GM20431 (cell line): ENCODE results near the gene MMP25.

ENCODE experiments used
- in situ Hi-C: fragments of 300-500 bp; cut with MseI, MboI; formaldehyde crosslinking; loops from one replicate; pipeline ENCODE4 v1.15.0; 2020; ENCODE audit warnings: low sequenced_read_pairs; ENCODE audit not compliant: unreplicated experiment

MMP25 gene

DNA sequence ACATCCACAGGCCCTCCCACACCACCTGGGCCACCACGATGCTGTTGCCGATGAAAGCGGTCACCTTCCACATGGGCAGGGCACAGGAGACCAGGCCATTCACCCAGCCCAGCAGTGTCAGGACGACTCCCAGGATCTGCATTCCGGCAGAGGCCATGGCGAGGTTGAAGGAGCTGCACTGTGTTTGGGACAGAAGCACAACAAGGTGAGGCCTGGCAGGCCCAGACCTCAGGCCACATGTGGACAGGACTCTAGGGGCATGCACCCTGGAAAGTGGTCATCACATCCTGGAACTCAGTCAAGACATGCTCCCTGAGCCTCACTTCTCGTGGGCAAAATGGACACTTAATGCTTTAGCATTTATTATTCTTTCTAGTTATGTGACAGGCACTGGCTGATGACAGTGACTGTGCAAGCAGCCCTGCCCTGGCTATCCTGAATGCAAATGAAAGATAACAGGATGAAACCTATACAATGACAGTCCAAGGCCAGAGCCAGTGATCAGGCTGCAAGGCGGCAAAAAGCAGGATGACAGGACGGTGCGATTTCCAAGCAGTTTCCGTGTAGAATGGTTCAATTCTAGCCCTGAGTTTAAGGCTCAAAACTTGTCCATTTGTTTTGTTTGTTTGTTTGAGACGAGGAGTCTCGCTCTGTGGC lies 30.4 kb upstream of the MMP25 start:
- in situ Hi-C loops: no loop called here

DNA sequence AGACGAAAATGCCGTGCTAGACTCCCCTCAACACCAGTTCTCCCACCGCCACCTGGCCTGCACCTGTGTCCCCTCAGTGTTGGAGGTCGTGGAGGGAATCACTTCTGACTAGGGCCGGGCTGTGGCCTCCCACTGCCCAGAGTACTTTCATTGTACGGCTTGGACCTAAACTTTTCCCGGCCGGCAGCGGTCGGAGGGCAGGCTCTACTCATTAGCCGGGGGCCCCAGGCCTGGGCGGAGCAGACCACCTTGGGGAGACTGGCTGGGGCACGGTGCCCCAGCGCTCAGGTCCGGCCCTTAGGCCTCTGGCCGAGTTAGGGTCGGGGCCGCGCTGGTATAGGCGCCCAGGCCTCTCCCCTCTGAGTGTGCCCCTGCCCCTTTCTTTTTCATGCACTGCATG lies 29.0 kb upstream of the MMP25 start:
- in situ Hi-C loops: no loop called here

- in situ Hi-C loops: no loop called here
Observed at GRCh38 chr16:3017794-3018506, 28.4 kb upstream of the MMP25 start, which contains the start of gene CLDN6. CLDN6 (minus strand) TSS chr16:3018183; CDS start chr16:3016021, 2,162 bp downstream.

DNA sequence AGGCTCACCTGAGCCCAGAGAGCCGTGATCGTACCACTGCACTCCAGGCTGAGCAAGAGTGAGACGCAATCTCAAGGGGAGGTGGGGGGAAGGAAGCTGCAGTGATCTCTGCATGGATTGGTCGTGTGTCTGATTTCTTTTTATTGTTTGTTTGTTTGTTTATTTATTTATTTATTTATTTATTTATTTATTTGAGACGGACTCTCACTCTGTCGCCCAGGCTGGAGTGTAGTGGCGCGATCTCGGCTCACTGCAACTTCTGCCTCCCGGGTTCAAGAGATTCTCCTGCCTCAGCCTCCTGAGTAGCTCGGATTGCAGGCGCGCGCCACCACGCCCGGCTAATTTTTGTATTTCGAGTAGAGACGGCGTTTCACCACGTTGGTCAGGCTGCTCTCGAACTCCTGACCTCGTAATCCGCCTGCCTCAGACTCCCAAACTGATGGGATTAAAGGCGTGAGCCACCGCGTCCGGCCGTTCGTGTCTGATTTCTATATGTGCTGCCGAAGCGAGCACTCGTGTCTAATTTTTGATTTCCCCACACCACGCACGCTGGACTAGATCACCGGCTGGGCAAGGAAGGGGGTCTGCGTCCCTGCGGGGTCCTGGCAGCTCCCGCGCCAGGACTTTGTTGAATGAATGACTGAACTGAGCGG lies 26.6 kb upstream of the MMP25 start:
- in situ Hi-C loops: no loop called here

DNA sequence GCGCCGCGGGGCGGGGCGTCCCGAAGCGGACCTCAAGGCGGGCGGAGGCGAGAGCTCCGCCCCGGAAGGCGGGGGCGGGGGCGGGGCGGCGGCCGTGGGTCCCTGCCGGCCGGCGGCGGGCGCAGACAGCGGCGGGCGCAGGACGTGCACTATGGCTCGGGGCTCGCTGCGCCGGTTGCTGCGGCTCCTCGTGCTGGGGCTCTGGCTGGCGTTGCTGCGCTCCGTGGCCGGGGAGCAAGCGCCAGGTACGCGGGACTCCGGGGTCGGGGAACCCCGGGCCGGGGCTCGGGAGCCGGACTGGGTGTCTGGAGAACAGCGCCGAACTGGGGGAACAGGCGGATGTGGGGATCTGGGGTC lies 26.1 kb upstream of the MMP25 start, which contains the start of gene TNFRSF12A:
Gene TNFRSF12A, plus strand, starts transcription at position 122 of the 357 bp plus-strand sequence. Its CDS starts 30 bp downstream, at position 152.
- in situ Hi-C loops: no loop called here

- in situ Hi-C loops: no loop called here
Observed at GRCh38 chr16:3020604-3021448, 25.5 kb upstream of the MMP25 start.

DNA sequence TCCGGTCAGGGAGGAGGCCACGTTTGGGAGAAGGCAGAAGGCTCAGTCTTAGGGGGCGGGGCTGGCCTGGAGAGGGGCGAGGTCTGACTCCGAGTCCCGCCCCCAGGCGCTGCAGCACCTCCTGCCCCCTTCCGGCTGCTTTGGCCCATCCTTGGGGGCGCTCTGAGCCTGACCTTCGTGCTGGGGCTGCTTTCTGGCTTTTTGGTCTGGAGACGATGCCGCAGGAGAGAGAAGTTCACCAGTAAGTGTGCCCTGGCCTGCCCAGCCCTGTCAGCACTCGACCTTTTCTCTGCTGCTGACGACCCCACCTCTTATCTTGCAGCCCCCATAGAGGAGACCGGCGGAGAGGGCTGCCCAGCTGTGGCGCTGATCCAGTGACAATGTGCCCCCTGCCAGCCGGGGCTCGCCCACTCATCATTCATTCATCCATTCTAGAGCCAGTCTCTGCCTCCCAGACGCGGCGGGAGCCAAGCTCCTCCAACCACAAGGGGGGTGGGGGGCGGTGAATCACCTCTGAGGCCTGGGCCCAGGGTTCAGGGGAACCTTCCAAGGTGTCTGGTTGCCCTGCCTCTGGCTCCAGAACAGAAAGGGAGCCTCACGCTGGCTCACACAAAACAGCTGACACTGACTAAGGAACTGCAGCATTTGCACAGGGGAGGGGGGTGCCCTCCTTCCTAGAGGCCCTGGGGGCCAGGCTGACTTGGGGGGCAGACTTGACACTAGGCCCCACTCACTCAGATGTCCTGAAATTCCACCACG lies 24.7 kb upstream of the MMP25 start:
- in situ Hi-C loops: no loop called here

DNA sequence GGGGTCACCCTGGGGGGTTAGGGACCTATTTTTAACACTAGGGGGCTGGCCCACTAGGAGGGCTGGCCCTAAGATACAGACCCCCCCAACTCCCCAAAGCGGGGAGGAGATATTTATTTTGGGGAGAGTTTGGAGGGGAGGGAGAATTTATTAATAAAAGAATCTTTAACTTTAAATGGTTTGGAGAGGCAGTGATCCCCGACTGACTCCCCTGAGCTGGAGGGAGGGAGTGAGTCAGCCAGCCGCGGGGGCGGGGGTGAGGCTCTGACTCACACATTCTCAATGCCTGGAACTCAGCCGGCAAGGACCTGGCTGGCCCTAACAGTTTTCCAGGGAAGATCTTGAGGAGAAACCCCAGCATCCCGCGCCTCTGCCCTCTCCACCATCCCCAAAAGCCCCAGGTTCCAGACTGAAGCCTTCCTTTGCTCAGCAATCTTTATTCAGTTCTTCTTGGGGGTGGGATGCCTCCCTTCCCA lies 24.1 kb upstream of the MMP25 start:
- in situ Hi-C loops: no loop called here

DNA sequence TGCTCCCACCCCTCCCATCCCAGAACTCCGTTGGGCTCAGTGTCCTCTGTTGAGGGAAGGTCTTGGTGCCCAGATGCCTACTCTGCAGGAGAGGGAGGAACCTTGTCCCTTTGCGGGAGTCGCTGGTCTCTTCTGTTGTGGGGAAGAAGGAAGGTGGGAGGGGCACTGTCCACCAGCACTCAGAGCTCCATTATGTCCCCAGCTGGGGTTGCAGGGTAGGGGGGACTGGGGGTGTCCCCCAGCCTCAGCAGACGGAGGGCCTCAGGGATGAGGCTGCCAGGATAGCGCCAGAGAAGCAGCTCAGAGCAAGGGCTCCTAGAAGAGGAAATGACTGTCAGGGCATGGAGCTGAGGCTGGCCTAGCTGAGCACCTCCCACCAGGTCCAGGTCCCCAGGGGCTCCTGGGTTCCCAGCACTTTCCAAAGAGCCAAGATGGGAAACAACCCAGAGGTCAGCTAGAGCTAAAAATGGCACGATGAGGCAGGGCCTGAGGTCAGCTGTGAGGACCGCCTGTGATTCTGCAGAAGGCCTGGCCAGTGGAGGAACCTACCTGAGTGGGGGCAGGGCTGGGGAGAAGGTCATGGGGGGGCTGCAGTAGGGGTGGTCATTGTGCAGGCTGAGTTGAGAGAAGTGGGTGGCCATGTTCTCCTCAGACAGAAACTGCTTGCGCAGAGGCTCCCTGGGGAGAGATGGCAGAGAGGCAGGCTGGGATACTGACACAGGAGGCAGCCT lies 23.5 kb upstream of the MMP25 start:
- in situ Hi-C loops: no loop called here

DNA sequence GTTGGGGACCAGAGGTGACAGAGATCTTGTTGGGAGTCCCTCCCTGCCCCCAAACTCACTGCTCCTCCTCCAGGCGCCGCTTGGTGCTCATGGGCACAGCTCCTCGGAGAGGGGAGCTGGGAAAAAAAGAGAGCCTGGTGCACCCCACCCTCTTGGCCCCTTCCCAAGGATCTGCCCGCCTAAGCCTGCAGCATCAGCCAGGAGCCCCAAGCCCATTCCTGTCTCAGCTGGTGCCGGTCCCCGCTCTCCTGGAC lies 23.0 kb upstream of the MMP25 start:
- in situ Hi-C loops: no loop called here

DNA sequence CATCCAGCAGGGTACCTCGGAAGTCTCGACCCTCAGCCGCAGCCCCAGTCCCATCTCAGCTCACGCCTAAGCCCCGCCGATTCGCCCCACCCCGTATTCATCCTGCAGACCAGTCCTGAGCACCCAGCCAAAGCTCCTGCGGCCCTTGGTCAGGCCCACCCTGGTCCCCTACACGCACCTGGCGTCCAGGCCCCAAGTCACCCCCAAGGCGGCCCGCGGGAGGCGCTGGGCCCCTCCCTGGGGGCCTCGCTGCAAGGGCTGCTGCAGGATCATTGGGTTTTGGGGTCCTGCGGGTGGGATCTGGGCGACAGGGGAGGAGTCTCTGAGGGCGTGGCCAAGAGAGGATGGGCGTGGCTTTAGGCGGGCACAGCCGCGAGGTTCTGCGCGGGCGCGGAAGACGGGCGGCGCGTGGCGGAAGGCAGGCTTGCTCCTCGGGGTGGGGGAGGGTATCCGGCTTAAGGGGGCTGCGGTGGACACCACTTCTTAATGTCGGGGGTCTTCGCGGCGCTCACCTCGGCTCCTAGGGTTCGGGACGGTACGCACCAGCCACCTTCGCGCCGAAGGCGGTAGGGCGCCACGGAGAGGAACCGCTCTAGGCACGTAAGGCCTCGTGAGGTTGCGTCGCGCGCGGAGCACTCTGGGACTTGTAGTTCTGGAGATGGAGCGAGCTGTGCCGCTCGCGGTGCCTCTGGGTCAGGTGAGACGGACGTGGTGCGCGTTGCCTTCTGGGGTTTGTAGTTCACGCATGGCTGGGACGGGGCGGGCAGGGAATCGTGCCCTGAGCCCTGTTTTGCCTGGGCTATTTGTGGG lies 22.5 kb upstream of the MMP25 start, which contains the start of the genes HCFC1R1 and THOC6:
Gene HCFC1R1, minus strand, starts transcription at position 274 of the 810 bp plus-strand sequence. Its CDS starts 1 bp downstream, at position 273.
Gene THOC6, plus strand, starts transcription at position 367 of the 810 bp plus-strand sequence. Its CDS starts 292 bp downstream, at position 659.
- in situ Hi-C loops: no loop called here

- in situ Hi-C loops: no loop called here
Observed at GRCh38 chr16:3025032-3026002, 21.0 kb upstream of the MMP25 start.

GRCh38 chr16:3026003-3026378 lies 20.4 kb upstream of the MMP25 start:
- in situ Hi-C loops: no loop called here

GRCh38 chr16:3026609-3027488 lies 19.5 kb upstream of the MMP25 start:
- in situ Hi-C loops: no loop called here

GRCh38 chr16:3027489-3027795 lies 18.9 kb upstream of the MMP25 start:
- in situ Hi-C loops: no loop called here

DNA sequence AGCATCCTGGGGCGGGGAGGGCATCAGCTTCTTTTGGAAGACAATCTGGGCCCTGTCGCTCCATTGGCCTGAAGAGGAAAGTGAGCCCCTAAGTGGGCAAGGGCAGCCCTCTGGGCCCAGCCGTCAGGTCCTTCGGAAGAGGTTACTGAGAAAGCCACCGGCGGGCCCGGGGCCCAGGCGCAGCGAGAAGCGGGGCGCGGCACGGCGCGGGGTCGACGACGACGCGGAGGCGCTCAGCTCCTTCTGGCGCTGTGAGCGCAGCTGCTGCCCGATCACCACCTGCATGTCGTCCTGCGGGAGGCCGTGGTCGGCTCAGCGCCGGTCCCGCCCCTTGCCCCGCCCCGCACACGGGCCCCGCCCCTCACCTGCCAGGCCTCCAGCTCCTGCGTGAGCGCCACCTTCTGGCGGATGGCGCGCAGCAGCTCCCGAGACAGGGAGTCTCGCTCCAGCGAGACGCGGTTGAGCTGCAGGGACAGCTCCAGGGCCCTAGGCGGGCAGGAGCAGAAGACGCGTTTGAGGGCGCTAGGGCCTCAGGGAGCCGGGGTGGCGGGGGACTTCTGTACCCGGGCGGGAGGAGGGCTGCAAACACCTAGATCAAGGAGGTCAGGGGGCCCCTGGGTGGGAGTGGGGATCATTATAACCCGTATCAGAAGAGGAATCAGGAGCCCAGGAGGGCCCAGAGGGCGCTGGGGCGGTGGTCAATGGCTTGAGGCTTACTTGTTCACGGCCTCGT lies 18.2 kb upstream of the MMP25 start:
- in situ Hi-C loops: no loop called here
